HepG2 (cell line): Measurements from ENCODE around the gene ARL8A. TPM values are rescaled to one million over a fixed set of nuclear protein-coding genes. Genes with fewer than 3 reads are reported as not detected.

Experiments used
- CBX5 ChIP-seq: sonication (generic); formaldehyde crosslinking; IDR thresholded peaks from 2 replicates; pipeline ENCODE4 v1.4.0; 2020; ENCODE audit warnings: missing genetic modification reagents, borderline replicate concordance
- EEA1 ChIP-seq: sonication (generic); formaldehyde crosslinking; IDR thresholded peaks from 2 replicates; pipeline ENCODE4 v1.5.1; 2020; ENCODE audit warnings: mild to moderate bottlenecking, missing genetic modification reagents, borderline replicate concordance
- SKIL ChIP-seq: sonication (generic); formaldehyde crosslinking; IDR thresholded peaks from 2 replicates; pipeline ENCODE4 v1.8.0; 2022; ENCODE audit warnings: missing genetic modification reagents, mild to moderate bottlenecking, moderate library complexity, borderline replicate concordance
- SMARCC2 ChIP-seq: fragments of 450-650 bp; IDR thresholded peaks from 2 replicates; pipeline ENCODE4 v1.6.1; 2017; ENCODE audit warnings: antibody characterized with exemption, mild to moderate bottlenecking
- TAF15 ChIP-seq: fragments of 200-400 bp; formaldehyde crosslinking; IDR thresholded peaks from one replicate; pipeline ENCODE4 v1.6.1; 2018; ENCODE audit warnings: mild to moderate bottlenecking, low read depth, low read length; ENCODE audit not compliant: poor library complexity, severe bottlenecking
- TP53 ChIP-seq: sonication (generic); formaldehyde crosslinking; conservative IDR thresholded peaks from 2 replicates; pipeline ENCODE4 v1.4.0; 2020; ENCODE audit warnings: missing genetic modification reagents
- ZBTB38 ChIP-seq: sonication (generic); formaldehyde crosslinking; IDR thresholded peaks from 2 replicates; pipeline ENCODE4 v1.5.1; 2020; ENCODE audit warnings: mild to moderate bottlenecking, missing genetic modification reagents
- ZNF136 ChIP-seq: sonication (generic); formaldehyde crosslinking; IDR thresholded peaks from 2 replicates; pipeline ENCODE4 v1.8.1; 2022; ENCODE audit warnings: low read depth, mild to moderate bottlenecking, moderate library complexity, missing genetic modification reagents
- ZNF282 ChIP-seq: fragments of 450-650 bp; IDR thresholded peaks from 2 replicates; pipeline ENCODE4 v1.6.1; 2018; ENCODE audit not compliant: partially characterized antibody
- ZNF589 ChIP-seq: sonication (generic); formaldehyde crosslinking; conservative IDR thresholded peaks from 2 replicates; pipeline ENCODE4 v1.8.0; 2022; ENCODE audit warnings: mild to moderate bottlenecking, moderate library complexity, missing genetic modification reagents
- polyA plus RNA-seq, 8 experiments: library from polyadenylated mRNA; depleted of rRNA in 3 of 8; stranded (reverse) in 7 of 8; unstranded in 1 of 8; fragments of >200 nt; fragmentation: Illumina TruSeq in 4 of 8; extraction: Trizol in 4 of 8; gene quantifications; 2 replicates each; pipeline versions ENCODE4 v1.2.1 to v1.2.3, GENCODE V29; 2011 to 2016; ENCODE audit warnings: low read depth in 4 of 8, missing spikeins in 1 of 8, mixed read lengths in 1 of 8; ENCODE audit not compliant: insufficient read depth in 1 of 8
- total RNA-seq, 5 experiments: library from RNA; depleted of rRNA; stranded (reverse); fragments of >200 nt; fragmentation: Illumina TruSeq; extraction: Trizol; gene quantifications; 2 replicates each; pipeline ENCODE4 v1.2.3, GENCODE V29; 2016; ENCODE audit warnings: low read depth in 1 of 5
- TF ChIP-seq, protein P1 (sequence below): sonication (generic); formaldehyde crosslinking; IDR thresholded peaks from 2 replicates; pipeline ENCODE4 v1.4.0; 2020; ENCODE audit warnings: missing genetic modification reagents
- TF ChIP-seq, protein P2 (sequence below): sonication (generic); formaldehyde crosslinking; IDR thresholded peaks from 2 replicates; pipeline ENCODE4 v1.4.0; 2020; ENCODE audit warnings: mild to moderate bottlenecking, missing genetic modification reagents

ARL8A gene
- total and polyA plus RNA-seq, 2 of the 13 experiments (the other 11 are each of a cell fraction or from before 2014, with no cell fraction given), result 2.7 to 23.4 TPM

DNA sequence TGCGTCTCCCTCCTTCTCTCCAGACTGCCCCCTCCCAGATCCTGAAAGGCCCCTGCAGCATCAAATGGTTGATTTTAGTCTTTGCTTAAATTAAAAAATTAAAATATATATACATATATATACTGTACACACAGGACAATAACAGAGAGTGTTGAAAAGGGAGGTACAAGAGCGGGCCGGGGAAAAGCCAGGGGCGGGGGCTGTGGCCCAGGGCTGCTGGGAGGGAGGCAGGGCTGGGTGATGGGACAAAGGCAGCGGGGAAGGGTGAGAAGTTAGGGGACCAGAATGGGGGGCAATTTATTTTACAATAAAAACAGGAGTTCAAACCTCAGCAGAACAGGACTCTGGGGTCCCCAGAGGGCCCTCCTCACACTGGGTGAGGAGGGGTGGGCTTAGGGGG, 10.5 kb downstream of the ARL8A start (continued):
- TF ChIP-seq ZNF589 (CRISPR knock-in tag) (no peak), ZBTB38 (CRISPR knock-in tag) (no peak), ZNF136 (no peak), TP53 (no peak), TAF15 (no peak), CBX5 (CRISPR knock-in tag) (no peak), SMARCC2 (no peak), EEA1 (CRISPR knock-in tag) (no peak), ZNF282 (no peak), SKIL (CRISPR knock-in tag) (no peak)
- TF ChIP-seq, protein P1, sequence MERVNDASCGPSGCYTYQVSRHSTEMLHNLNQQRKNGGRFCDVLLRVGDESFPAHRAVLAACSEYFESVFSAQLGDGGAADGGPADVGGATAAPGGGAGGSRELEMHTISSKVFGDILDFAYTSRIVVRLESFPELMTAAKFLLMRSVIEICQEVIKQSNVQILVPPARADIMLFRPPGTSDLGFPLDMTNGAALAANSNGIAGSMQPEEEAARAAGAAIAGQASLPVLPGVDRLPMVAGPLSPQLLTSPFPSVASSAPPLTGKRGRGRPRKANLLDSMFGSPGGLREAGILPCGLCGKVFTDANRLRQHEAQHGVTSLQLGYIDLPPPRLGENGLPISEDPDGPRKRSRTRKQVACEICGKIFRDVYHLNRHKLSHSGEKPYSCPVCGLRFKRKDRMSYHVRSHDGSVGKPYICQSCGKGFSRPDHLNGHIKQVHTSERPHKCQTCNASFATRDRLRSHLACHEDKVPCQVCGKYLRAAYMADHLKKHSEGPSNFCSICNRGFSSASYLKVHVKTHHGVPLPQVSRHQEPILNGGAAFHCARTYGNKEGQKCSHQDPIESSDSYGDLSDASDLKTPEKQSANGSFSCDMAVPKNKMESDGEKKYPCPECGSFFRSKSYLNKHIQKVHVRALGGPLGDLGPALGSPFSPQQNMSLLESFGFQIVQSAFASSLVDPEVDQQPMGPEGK (CRISPR knock-in tag), result no peak
- TF ChIP-seq, protein P2, sequence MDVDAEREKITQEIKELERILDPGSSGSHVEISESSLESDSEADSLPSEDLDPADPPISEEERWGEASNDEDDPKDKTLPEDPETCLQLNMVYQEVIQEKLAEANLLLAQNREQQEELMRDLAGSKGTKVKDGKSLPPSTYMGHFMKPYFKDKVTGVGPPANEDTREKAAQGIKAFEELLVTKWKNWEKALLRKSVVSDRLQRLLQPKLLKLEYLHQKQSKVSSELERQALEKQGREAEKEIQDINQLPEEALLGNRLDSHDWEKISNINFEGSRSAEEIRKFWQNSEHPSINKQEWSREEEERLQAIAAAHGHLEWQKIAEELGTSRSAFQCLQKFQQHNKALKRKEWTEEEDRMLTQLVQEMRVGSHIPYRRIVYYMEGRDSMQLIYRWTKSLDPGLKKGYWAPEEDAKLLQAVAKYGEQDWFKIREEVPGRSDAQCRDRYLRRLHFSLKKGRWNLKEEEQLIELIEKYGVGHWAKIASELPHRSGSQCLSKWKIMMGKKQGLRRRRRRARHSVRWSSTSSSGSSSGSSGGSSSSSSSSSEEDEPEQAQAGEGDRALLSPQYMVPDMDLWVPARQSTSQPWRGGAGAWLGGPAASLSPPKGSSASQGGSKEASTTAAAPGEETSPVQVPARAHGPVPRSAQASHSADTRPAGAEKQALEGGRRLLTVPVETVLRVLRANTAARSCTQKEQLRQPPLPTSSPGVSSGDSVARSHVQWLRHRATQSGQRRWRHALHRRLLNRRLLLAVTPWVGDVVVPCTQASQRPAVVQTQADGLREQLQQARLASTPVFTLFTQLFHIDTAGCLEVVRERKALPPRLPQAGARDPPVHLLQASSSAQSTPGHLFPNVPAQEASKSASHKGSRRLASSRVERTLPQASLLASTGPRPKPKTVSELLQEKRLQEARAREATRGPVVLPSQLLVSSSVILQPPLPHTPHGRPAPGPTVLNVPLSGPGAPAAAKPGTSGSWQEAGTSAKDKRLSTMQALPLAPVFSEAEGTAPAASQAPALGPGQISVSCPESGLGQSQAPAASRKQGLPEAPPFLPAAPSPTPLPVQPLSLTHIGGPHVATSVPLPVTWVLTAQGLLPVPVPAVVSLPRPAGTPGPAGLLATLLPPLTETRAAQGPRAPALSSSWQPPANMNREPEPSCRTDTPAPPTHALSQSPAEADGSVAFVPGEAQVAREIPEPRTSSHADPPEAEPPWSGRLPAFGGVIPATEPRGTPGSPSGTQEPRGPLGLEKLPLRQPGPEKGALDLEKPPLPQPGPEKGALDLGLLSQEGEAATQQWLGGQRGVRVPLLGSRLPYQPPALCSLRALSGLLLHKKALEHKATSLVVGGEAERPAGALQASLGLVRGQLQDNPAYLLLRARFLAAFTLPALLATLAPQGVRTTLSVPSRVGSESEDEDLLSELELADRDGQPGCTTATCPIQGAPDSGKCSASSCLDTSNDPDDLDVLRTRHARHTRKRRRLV (CRISPR knock-in tag), result no peak
